B cell (primary cell): Measurements from ENCODE around the gene AFF1. TPM values are rescaled to one million over a fixed set of nuclear protein-coding genes. Genes with fewer than 3 reads are reported as not detected.

Source experiments
- ATAC-seq: fragments of 200-7000 bp; cut with Tn5 transposase; one replicate; pipeline ENCODE4 v1.10.0; 2021; ENCODE audit warnings: low read depth, mild to moderate bottlenecking, moderate number of reproducible peaks, moderate library complexity
- CTCF ChIA-PET: fragments of 350-600 bp; sonication (Branson Sonifier 250); formaldehyde crosslinking; loops from one replicate; lab custom pipeline; 2021; ENCODE audit warnings: antibody characterized with exemption, inconsistent platforms; lab: Charles Lee
- POLR2A ChIA-PET: fragments of 350-600 bp; sonication (Branson Sonifier 250); formaldehyde crosslinking; loops from one replicate; lab custom pipeline; 2021; ENCODE audit warnings: antibody characterized with exemption; lab: Charles Lee
- DNase-seq: peaks from one replicate; pipeline ENCODE4 v3.0.0; 2013
- H2AFZ ChIP-seq: 2 replicates; pipeline ENCODE4 v1.6.1; 2012; ENCODE audit warnings: mild to moderate bottlenecking, low read depth, low read length; ENCODE audit not compliant: insufficient read depth, poor library complexity, severe bottlenecking
- H3K27ac ChIP-seq, 2 donors: 1 replicate in 1 of 2; 2 replicates in 1 of 2; pipeline ENCODE4 v1.5.1; 2012 to 2013; ENCODE audit warnings: low read length in 2 of 2, mild to moderate bottlenecking in 2 of 2, moderate library complexity in 1 of 2
- H3K27me3 ChIP-seq, 4 experiments: fragments of 200-600 bp in 1 of 4; sonication (generic) in 1 of 4; replicated peaks in 1 of 4; 1 replicate in 2 of 4; 2 replicates in 2 of 4; pipeline versions ENCODE4 v1.6.1 to v1.7.0; 2013 to 2016; ENCODE audit warnings: low read length in 3 of 4, mild to moderate bottlenecking in 2 of 4, mixed read lengths in 1 of 4, moderate library complexity in 1 of 4; ENCODE audit not compliant: insufficient read depth in 4 of 4, control insufficient read depth in 3 of 4; ENCODE audit errors: control extremely low read depth in 1 of 4
- H3K36me3 ChIP-seq, 2 experiments: replicated peaks in 1 of 2; 1 replicate in 1 of 2; 2 replicates in 1 of 2; pipeline versions ENCODE4 v1.6.1 to v1.7.1; 2013; ENCODE audit warnings: low read length in 1 of 2; ENCODE audit not compliant: insufficient read depth in 2 of 2, control insufficient read depth in 1 of 2; ENCODE audit errors: control extremely low read depth in 1 of 2, extremely low read depth in 1 of 2
- H3K4me1 ChIP-seq, 2 donors: fragments of 200-600 bp in 1 of 2; sonication (generic) in 1 of 2; 1 replicate in 1 of 2; 2 replicates in 1 of 2; pipeline versions ENCODE4 v1.5.1 to v1.6.1; 2013 to 2017; ENCODE audit warnings: low read length in 2 of 2; ENCODE audit not compliant: control insufficient read depth in 2 of 2, insufficient read depth in 2 of 2
- H3K4me2 ChIP-seq: replicated peaks from 2 replicates; pipeline ENCODE3; 2012; ENCODE audit warnings: mild to moderate bottlenecking, low read depth, low read length; ENCODE audit not compliant: poor library complexity, severe bottlenecking
- H3K4me3 ChIP-seq, 5 experiments: fragments of 200-600 bp in 1 of 5; sonication (generic) in 1 of 5; 1 replicate in 3 of 5; 2 replicates in 2 of 5; pipeline versions ENCODE4 v1.5.1 to v1.7.0; 2011 to 2016; ENCODE audit warnings: low read length in 4 of 5, mild to moderate bottlenecking in 4 of 5, low read depth in 2 of 5, control low read depth in 1 of 5, moderate library complexity in 1 of 5; ENCODE audit not compliant: insufficient read depth in 1 of 5; ENCODE audit errors: control extremely low read depth in 1 of 5, extremely low read depth in 1 of 5
- H3K79me2 ChIP-seq: fragments of 200-600 bp; sonication (generic); one replicate; pipeline ENCODE4 v1.6.0; 2016; ENCODE audit warnings: low read length; ENCODE audit not compliant: control insufficient read depth, insufficient read depth
- H3K9ac ChIP-seq: fragments of 200-600 bp; sonication (generic); 2 replicates; pipeline ENCODE4 v1.6.1; 2017; ENCODE audit warnings: mild to moderate bottlenecking, low read length, moderate library complexity
- H3K9me3 ChIP-seq, 3 donors: one replicate each; pipeline versions ENCODE4 v1.6.1 to v1.7.1; 2013; ENCODE audit warnings: low read length in 2 of 3; ENCODE audit not compliant: control insufficient read depth in 2 of 3, insufficient read depth in 1 of 3; ENCODE audit errors: control extremely low read depth in 1 of 3
- H4K20me1 ChIP-seq: 2 replicates; pipeline ENCODE4 v1.6.0; 2012; ENCODE audit warnings: mild to moderate bottlenecking, low read length; ENCODE audit not compliant: insufficient read depth, control insufficient read depth, poor library complexity, severe bottlenecking
- H3K27ac Mint-ChIP-seq: one replicate; pipeline ENCODE4 v1.8.0; 2021; ENCODE audit warnings: mixed read lengths
- H3K27me3 Mint-ChIP-seq: one replicate; pipeline ENCODE4 v1.8.0; 2021; ENCODE audit warnings: mixed read lengths
- H3K4me1 Mint-ChIP-seq: one replicate; pipeline ENCODE4 v1.8.0; 2021; ENCODE audit warnings: mixed read lengths
- H3K4me3 Mint-ChIP-seq: one replicate; pipeline ENCODE4 v1.8.0; 2021; ENCODE audit warnings: mixed read lengths
- H3K9me3 Mint-ChIP-seq: one replicate; pipeline ENCODE4 v1.8.0; 2022; ENCODE audit warnings: mixed read lengths; ENCODE audit not compliant: insufficient read depth
- EZH2 ChIP-seq: IDR thresholded peaks from 2 replicates; pipeline ENCODE4 v1.6.1; 2012; ENCODE audit warnings: borderline replicate concordance, low read depth, mild to moderate bottlenecking, moderate library complexity, low read length; ENCODE audit not compliant: insufficient read depth, poor library complexity, severe bottlenecking
- WGBS: methylation state at CpG from one replicate; pipeline ENCODE4 v1.1.5; 2013; ENCODE audit warnings: missing lambda C conversion rate; ENCODE audit not compliant: insufficient coverage; 5-methylcytosine and 5-hydroxymethylcytosine counted together
- intact Hi-C: fragments of 100-400 bp; cut with micrococcal nuclease; formaldehyde crosslinking; loops from one replicate; pipeline ENCODE4 v1.10.0; 2022
- polyA plus RNA-seq: library from polyadenylated mRNA; depleted of rRNA; stranded (reverse); fragments of >200 nt; gene quantifications from 2 replicates; pipeline ENCODE4 v1.2.3, GENCODE V29; 2012
- total RNA-seq, 2 donors: library from RNA; stranded (reverse); fragments of 120-200 nt in 1 of 2; gene quantifications; 1 replicate in 1 of 2; 2 replicates in 1 of 2; pipeline versions ENCODE4 v1.2.3 to v1.2.4, GENCODE V29; 2013 to 2022
- TF ChIP-seq, protein P1 (sequence below): fragments of 200-600 bp; IDR thresholded peaks from one replicate; pipeline ENCODE4 v1.8.0; 2022; ENCODE audit warnings: antibody characterized with exemption, mild to moderate bottlenecking

The AFF1 gene
- total and polyA plus RNA-seq, 2 donors (not counting 1 experiment from before 2014, with no cell fraction given) = 15.3 to 135 TPM

DNA sequence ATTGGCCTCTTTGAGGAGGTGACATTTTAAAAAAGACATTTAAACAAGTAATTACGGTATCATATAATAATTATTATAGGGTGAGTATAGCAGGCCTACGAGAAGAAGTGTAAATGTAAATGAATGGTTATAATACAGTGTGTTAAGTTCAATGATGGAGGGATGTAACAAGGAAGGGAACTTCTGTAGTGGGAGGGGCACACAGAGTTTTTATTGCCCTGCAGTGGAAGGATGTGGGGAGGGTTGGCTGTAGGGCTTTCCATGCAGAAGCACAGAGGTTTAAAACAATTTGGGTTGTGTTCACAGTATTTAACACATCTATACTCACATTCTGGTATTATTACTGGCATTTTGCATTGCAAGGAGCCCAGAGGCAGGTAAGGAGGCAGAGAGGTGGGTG is 41.1 kb downstream of the AFF1 start:
- no peak overlapping the region for H3K9ac ChIP-seq
- H3K36me3 ChIP-seq = no peaks in the 10 kb centered on the region
- H3K4me2 ChIP-seq = no peak overlapping the region
- Mint-ChIP-seq H3K27me3 (no peaks in the 10 kb centered on the region), H3K4me3 (no peak overlapping the region), H3K4me1 (peaks cover 37% of the 10 kb centered on the region), H3K27ac (no peak overlapping the region), H3K9me3 (no peaks in the 10 kb centered on the region)
- ChIA-PET POLR2A (no interaction called here), CTCF (no interaction called here)
- no peak overlapping the region for H3K27ac ChIP-seq
- no peak overlapping the region for H3K4me3 ChIP-seq
- ATAC-seq (no peak), DNase-seq (no peak)
- H3K9me3 ChIP-seq = peaks cover 0 to 2% (median 0%) of the 10 kb centered on the region in 3 donors
- peaks cover 16% of the 10 kb centered on the region for H4K20me1 ChIP-seq
- peaks cover 40% of the 10 kb centered on the region for H3K79me2 ChIP-seq
- no peaks in the 10 kb centered on the region for H3K27me3 ChIP-seq
- H2AFZ ChIP-seq = no peak overlapping the region
- TF ChIP-seq, protein P1, sequence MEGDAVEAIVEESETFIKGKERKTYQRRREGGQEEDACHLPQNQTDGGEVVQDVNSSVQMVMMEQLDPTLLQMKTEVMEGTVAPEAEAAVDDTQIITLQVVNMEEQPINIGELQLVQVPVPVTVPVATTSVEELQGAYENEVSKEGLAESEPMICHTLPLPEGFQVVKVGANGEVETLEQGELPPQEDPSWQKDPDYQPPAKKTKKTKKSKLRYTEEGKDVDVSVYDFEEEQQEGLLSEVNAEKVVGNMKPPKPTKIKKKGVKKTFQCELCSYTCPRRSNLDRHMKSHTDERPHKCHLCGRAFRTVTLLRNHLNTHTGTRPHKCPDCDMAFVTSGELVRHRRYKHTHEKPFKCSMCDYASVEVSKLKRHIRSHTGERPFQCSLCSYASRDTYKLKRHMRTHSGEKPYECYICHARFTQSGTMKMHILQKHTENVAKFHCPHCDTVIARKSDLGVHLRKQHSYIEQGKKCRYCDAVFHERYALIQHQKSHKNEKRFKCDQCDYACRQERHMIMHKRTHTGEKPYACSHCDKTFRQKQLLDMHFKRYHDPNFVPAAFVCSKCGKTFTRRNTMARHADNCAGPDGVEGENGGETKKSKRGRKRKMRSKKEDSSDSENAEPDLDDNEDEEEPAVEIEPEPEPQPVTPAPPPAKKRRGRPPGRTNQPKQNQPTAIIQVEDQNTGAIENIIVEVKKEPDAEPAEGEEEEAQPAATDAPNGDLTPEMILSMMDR = no peak
- TF ChIP-seq EZH2 = no peak
- H3K4me1 ChIP-seq = peaks cover 21 to 25% of the 10 kb centered on the region in 2 donors
- intact Hi-C loops = loop anchor here (2.0 kb wide), 1 partner anchor 17 kb away; no protein-coding TSS in a partner anchor
- WGBS = 88% methylated on average over 1 of the region's 2 CpGs

DNA sequence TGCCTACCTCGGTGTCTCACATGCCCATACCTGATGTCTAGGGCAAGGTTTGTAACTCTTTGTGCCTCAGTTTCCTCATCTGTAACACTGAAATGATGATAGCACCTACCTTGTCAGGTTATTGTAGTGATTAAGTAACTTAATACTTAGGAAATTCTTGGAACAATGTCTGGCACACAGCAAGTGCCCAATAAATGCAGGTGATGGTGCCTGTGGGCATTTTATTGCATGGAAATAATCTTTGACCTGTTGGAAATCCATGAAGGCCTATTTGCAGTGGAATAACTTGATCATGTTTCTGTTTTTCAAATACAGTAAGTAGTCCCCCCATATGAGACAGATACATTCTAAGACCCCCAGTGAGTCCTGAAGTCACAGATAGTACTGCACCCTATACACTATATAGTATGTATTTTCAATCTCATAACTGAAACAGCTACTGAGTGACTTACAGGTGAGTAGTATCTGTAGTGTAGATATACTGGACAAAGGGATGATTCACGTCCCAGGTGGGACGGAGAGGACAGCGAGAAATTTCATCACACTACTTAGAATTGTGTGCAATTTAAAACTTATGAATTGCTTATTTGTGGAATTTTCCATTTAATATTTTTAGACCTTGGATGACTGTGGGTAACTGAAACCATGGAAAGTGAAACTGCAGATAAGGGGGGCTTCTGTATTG is 42.1 kb downstream of the AFF1 start:
- ChIA-PET POLR2A (interaction anchor here (0.6 kb wide), 1 partner anchor 9 kb away, joined by 3 read pairs; no protein-coding TSS in a partner anchor), CTCF (interaction anchor here (0.6 to 1.1 kb wide), 2 partner anchors 21 to 116 kb away, joined by 3 to 5 read pairs; no protein-coding TSS in a partner anchor)
- Histone ChIP-seq H4K20me1 (peaks cover 16% of the 10 kb centered on the region), H3K27me3 (no peaks in the 10 kb centered on the region), H3K79me2 (peaks cover 37% of the 10 kb centered on the region), H3K9ac (no peak overlapping the region), H3K4me2 (no peak overlapping the region), H3K27ac (no peak overlapping the region), H2AFZ (no peak overlapping the region), H3K4me1 (peaks cover 27 to 31% of the 10 kb centered on the region in 2 donors), H3K36me3 (no peaks in the 10 kb centered on the region), H3K4me3 (no peak overlapping the region), H3K9me3 (peaks cover 0 to 2% (median 0%) of the 10 kb centered on the region in 3 donors)
- Mint-ChIP-seq H3K27ac (no peak overlapping the region), H3K4me1 (peaks cover 45% of the 10 kb centered on the region), H3K9me3 (peaks cover 1% of the 10 kb centered on the region), H3K4me3 (no peak overlapping the region), H3K27me3 (no peaks in the 10 kb centered on the region)
- TF ChIP-seq, protein P1 = no peak
- no peak for TF ChIP-seq EZH2
- ATAC-seq = no peak
- DNase-seq = no peak
- intact Hi-C loops = loop anchor here (2.0 kb wide), 1 partner anchor 18 kb away; no protein-coding TSS in a partner anchor
- no CpG with 5 or more reads among the region's 4 CpGs for WGBS
